Body of pancreas (tissue), 4 donors: ENCODE measurements around the gene PMIS2. TPM values are rescaled to one million over a fixed set of nuclear protein-coding genes. Genes with fewer than 3 reads are reported as not detected.

Experiments
- ATAC-seq: fragments of 150-250 bp; one replicate; pipeline ENCODE4 v1.9.1; 2016
- DNase-seq, 4 donors: peaks; one replicate each; pipeline ENCODE4 v3.0.0-alpha.2; 2019
- H3K27ac ChIP-seq, 4 donors: fragments of 200-600 bp; sonication (generic); 1 replicate in 3 of 4; 2 replicates in 1 of 4; pipeline versions ENCODE4 v1.5.1 to v1.6.1; 2016 to 2019; ENCODE audit warnings: mild to moderate bottlenecking in 1 of 4, mixed read lengths in 1 of 4, moderate library complexity in 1 of 4
- H3K27me3 ChIP-seq, 2 donors: fragments of 200-600 bp; sonication (generic); one replicate each; pipeline ENCODE4 v1.6.0; 2016; ENCODE audit warnings: mild to moderate bottlenecking in 1 of 2
- H3K36me3 ChIP-seq, 2 donors: fragments of 200-600 bp; sonication (generic); replicated peaks in 1 of 2; 2 replicates each; pipeline ENCODE4 v1.5.1; 2016; ENCODE audit warnings: low read depth in 2 of 2; ENCODE audit not compliant: insufficient read depth in 1 of 2
- H3K4me1 ChIP-seq: fragments of 200-600 bp; sonication (generic); one replicate; pipeline ENCODE4 v1.6.0; 2016
- H3K4me3 ChIP-seq, 2 donors: fragments of 200-600 bp; sonication (generic); 1 replicate in 1 of 2; 2 replicates in 1 of 2; pipeline ENCODE4 v1.5.1; 2016 to 2019
- H3K9me3 ChIP-seq, 3 donors: fragments of 200-600 bp; sonication (generic); 1 replicate in 2 of 3; 2 replicates in 1 of 3; pipeline ENCODE4 v1.5.1; 2016
- POLR2A ChIP-seq, 3 donors: fragments of 450-650 bp; IDR thresholded peaks; one replicate each; pipeline ENCODE4 v1.6.1; 2016; ENCODE audit warnings: antibody characterized with exemption in 3 of 3, mild to moderate bottlenecking in 2 of 3
- WGBS, 2 donors: methylation state at CpG; one replicate each; pipeline ENCODE4 v1.1.5; 2017; 5-methylcytosine and 5-hydroxymethylcytosine counted together
- intact Hi-C: fragments of 100-400 bp; cut with DNase I; formaldehyde crosslinking; loops from one replicate; pipeline ENCODE4 v1.15.1; 2023
- total RNA-seq, 2 donors: library from RNA; depleted of rRNA; stranded (reverse); fragments of >200 nt; gene quantifications; one replicate each; pipeline ENCODE4 v1.1.0, GENCODE V29; 2016
- TF ChIP-seq, protein P1 (sequence below), 7 experiments: fragments of 450-650 bp in 4 of 7; fragments of 200-600 bp in 3 of 7; sonication (generic) in 3 of 7; IDR thresholded peaks; one replicate each; pipeline ENCODE4 v1.5.1; 2016 to 2019; ENCODE audit warnings: antibody characterized with exemption in 7 of 7

The PMIS2 gene
- total RNA-seq, 2 donors from 2014 or later = not detected

DNA sequence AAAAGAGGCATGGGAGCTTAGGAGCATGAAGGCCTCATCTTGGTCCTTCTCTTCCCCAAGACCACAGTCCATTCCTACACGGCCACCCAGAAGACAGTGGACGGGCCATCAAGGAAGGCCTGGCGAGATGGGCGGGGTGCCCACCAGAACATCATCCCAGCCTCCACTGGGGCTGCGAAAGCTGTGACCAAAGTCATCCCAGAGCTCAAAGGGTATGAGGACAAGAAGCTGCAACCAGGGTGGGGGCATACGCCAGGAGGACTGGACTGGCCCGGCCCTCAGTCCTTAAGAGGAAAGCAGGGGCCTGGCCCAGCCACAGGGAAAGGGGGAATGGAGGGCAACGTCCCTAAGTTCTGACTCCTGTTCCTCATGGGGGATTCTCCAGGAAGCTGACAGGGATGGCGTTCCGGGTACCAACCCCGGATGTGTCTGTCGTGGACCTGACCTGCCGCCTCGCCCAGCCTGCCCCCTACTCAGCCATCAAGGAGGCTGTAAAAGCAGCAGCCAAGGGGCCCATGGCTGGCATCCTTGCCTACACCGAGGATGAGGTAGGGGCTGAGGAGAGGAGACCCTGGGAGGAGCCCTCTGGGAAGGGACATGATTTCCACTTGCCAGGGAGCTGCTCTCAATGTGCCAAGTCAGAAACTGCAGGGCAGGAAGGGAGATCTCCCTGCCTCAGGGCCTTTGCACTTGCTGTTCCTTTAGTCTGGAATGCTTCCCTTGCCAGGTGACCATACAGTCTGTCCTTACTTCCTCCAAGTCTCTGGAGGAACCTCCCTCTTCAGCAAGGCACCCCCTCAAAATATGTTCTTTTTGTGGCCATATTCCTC lies 42.5 kb upstream of the PMIS2 start:
- DNase-seq = no peak
- WGBS, 2 donors = 90 to 93% methylated on average over 11 to 15 of the region's 15 CpGs
- intact Hi-C loops = no loop called here

DNA sequence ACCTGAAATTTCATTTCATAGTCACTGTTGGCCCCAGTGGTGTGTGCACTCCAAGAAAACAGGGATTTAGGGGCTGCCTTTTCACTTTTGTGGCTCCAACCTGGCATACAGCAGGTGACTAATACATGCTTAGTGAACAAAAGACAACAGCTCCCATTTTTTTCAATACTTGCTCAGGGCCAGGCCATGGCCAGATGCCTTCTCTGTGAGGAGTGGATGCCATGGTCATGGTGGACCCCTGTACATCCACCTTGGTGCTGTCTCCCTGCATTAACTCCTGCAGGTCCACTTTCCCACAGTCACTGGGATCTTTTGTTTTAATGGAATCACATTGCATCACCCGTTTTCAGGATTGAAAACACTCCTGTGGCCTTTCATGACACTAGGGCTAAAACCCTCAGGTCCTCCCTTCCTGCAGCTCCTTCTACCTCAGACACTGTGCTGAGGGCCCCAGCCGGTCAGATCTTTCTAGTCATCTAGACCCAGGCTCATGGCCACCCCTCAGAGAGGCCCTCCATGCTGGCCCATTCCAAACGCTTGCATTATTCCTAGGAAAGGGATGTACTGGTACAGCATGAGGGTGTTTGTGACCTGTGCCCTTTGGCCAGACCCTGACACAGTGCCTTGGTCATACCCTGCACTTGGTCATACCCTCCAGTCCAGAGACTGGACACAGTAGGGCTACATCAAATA lies 41.7 kb upstream of the PMIS2 start:
- no peaks in the 10 kb centered on the region for H3K36me3 ChIP-seq
- H3K4me3 ChIP-seq = no peak overlapping the region
- no peak for DNase-seq
- peaks cover 30% of the 10 kb centered on the region for H3K4me1 ChIP-seq
- intact Hi-C loops = no loop called here
- 77 to 93% methylated on average over 2 to 3 of the region's 3 CpGs for WGBS, 2 donors
- peak overlapping the region in 1 of 4 donors; percentile 79 for H3K27ac ChIP-seq
- H3K27me3 ChIP-seq = no peaks in the 10 kb centered on the region
- no peaks in the 10 kb centered on the region for H3K9me3 ChIP-seq
- no peak for ATAC-seq
- TF ChIP-seq POLR2A (IDR thresholded peaks at IDR 0.05) = no peak
- TF ChIP-seq, protein P1, sequence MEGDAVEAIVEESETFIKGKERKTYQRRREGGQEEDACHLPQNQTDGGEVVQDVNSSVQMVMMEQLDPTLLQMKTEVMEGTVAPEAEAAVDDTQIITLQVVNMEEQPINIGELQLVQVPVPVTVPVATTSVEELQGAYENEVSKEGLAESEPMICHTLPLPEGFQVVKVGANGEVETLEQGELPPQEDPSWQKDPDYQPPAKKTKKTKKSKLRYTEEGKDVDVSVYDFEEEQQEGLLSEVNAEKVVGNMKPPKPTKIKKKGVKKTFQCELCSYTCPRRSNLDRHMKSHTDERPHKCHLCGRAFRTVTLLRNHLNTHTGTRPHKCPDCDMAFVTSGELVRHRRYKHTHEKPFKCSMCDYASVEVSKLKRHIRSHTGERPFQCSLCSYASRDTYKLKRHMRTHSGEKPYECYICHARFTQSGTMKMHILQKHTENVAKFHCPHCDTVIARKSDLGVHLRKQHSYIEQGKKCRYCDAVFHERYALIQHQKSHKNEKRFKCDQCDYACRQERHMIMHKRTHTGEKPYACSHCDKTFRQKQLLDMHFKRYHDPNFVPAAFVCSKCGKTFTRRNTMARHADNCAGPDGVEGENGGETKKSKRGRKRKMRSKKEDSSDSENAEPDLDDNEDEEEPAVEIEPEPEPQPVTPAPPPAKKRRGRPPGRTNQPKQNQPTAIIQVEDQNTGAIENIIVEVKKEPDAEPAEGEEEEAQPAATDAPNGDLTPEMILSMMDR (IDR thresholded peaks at IDR 0.05) = no peak

More for the DNA sequence above, 42.5 kb upstream of the PMIS2 start:
- Histone ChIP-seq H3K27me3 (no peaks in the 10 kb centered on the region), H3K4me3 (no peak overlapping the region), H3K4me1 (peaks cover 25% of the 10 kb centered on the region), H3K9me3 (no peaks in the 10 kb centered on the region), H3K27ac (no peak overlapping the region), H3K36me3 (no peaks in the 10 kb centered on the region)
- TF ChIP-seq, protein P1 (IDR thresholded peaks at IDR 0.05) = no peak
- TF ChIP-seq POLR2A (IDR thresholded peaks at IDR 0.05) = no peak
- ATAC-seq = no peak

DNA sequence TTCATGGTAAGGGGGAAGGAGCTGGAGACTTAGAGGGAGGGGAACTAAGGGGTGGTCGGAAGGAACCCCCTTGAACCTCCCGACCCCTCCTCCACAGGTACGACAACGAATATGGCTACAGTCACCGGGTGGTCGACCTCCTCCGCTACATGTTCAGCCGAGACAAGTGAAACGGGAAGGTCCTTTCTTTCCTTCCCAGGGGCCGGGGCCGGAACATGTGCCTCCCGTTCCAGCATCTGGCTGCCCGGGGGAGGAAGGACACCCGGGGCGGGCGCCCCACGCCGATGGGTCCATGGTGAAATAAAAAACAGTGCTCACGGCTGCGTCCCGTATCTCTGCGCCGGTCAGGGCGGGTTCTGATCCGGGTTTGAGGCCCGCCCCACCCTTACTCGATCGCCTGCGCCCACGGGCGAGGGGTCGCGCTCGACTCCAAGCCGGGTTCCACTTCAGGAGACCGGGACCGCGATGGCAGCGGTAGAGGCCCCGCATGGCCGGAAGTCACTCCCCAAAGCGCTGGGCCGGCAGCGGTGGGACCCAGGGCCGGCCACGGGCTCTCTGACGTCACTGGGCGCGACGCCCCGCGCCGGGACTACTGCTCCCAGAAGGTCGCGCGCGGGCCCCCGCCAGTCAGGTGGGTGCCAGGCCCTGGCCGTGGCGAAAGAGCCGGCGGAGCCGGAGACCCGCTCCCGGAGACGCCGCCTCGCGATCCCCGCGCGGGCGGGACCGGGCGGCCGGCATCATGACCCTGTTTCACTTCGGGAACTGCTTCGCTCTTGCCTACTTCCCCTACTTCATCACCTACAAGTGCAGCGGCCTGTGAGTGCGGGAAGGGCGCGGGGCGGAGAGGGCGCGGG lies 40.7 kb upstream of the PMIS2 start, which contains the start of gene TMEM147:
TMEM147 (plus strand) TSS at position 626 of the 854 bp plus-strand sequence; CDS start at position 740, 114 bp downstream.
- H3K27ac ChIP-seq = peak within 1 kb of the TSS; percentile 37 to 79 (median 49)
- DNase-seq (peak; percentile 92 to 96 (median 94)), ATAC-seq (peak; percentile 89)
- H3K4me1 ChIP-seq = peaks cover 40% of the 10 kb centered on the region
- intact Hi-C loops = no loop called here
- no peaks in the 10 kb centered on the region for H3K9me3 ChIP-seq
- no peaks in the 10 kb centered on the region for H3K27me3 ChIP-seq
- H3K36me3 ChIP-seq = no peaks in the 10 kb centered on the region
- WGBS, 2 donors = 0 to 1% methylated on average over 6 to 75 of the region's 85 CpGs
- TF ChIP-seq POLR2A (IDR thresholded peaks at IDR 0.05) = peak; percentile 53 to 77 (median 75)
- TF ChIP-seq, protein P1 (IDR thresholded peaks at IDR 0.05) = no peak
- peak within 1 kb of the TSS; percentile 46 to 83 for H3K4me3 ChIP-seq

DNA sequence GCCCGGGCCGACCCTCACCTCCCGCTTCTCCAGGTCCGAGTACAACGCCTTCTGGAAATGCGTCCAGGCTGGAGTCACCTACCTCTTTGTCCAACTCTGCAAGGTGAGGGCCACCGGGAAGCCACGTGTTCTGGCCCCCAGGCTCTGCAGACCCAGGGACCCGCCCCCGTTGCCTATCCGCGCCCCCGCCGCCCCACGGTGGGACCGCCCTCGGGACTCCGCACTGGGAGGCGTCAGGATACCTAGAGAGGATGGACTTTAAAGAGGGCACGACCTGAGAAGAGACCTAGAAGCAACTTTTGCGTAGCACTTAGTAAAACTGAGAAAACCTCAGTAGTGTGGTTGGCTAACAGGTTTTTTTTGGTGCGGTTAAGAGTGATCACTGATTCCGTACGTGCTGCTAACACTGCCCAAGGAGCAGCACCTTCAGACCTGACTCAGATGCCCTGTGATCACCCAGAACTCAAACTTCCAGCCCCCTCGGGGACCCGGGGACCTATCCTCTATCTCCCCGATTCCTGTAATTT lies 40.1 kb upstream of the PMIS2 start:
- Histone ChIP-seq H3K36me3 (no peaks in the 10 kb centered on the region), H3K9me3 (no peaks in the 10 kb centered on the region), H3K4me3 (peak overlapping the region; percentile 46 to 83), H3K4me1 (peaks cover 47% of the 10 kb centered on the region), H3K27ac (peak overlapping the region; percentile 37 to 79 (median 49)), H3K27me3 (no peaks in the 10 kb centered on the region)
- ATAC-seq = peak; percentile 10
- intact Hi-C loops = no loop called here
- no peak for TF ChIP-seq POLR2A (IDR thresholded peaks at IDR 0.05)
- TF ChIP-seq, protein P1 (IDR thresholded peaks at IDR 0.05) = no peak
- 0 to 1% methylated on average over 19 to 27 of the region's 27 CpGs for WGBS, 2 donors
- peak; percentile 32 to 60 (median 46) for DNase-seq
